Activated effector memory CD4-positive, alpha-beta T cell treated with Interleukin-2 at 50 U/mL for 16 hours (primary cell): Measurements from ENCODE around the gene CLECL1.
A peak's percentile ranks its signal among the peaks of the same experiment; 100 is the strongest.
"Not testable (repeated sequence)": the region's sequence is repeated elsewhere in the genome, so short reads cannot be mapped to it uniquely, and the experiment has no call there.

Experiments used
- DNase-seq: peaks from one replicate; pipeline ENCODE4 v3.0.0-alpha.2; 2020

CLECL1 gene

DNA sequence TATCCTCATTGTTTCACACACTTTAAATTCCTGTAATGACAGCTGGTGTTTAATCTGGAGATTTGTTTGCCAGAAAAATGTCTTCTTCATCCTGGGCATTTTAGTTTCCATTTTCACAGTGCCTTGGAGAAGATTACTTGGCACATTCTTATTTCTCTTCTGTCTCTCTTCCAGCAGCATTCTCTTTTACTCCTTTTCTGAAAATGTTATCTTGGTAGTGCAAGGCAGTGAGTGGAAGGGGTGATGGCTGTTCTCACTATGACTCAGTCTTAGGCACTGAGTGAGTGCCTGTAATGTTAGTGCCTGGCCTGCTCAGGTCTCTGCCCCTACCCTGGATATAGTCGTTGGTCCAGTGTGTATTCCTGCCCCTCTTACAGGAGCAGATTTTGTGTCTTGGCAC, 13.1 kb downstream of the CLECL1 start:
- no peak for DNase-seq

DNA sequence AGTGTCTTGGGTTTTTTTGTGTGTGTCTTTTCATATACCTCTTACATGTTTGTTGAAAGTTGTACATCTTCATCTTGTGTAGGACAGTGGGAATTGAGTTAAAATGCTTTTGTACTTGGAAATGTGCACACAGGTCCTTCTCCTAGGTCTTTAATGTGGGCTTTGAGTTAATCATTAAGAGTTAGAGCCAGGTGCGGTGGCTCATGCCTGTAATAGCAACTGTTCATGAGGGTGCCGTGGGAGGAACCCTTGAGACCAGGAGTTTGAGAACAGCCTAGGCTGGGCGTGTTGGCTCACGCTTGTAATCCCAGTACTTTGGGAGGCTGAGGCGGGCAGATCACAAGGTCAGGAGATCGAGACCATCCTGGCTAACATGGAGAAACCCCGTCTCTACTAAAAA, 13.9 kb downstream of the CLECL1 start:
- DNase-seq, result no peak

DNA sequence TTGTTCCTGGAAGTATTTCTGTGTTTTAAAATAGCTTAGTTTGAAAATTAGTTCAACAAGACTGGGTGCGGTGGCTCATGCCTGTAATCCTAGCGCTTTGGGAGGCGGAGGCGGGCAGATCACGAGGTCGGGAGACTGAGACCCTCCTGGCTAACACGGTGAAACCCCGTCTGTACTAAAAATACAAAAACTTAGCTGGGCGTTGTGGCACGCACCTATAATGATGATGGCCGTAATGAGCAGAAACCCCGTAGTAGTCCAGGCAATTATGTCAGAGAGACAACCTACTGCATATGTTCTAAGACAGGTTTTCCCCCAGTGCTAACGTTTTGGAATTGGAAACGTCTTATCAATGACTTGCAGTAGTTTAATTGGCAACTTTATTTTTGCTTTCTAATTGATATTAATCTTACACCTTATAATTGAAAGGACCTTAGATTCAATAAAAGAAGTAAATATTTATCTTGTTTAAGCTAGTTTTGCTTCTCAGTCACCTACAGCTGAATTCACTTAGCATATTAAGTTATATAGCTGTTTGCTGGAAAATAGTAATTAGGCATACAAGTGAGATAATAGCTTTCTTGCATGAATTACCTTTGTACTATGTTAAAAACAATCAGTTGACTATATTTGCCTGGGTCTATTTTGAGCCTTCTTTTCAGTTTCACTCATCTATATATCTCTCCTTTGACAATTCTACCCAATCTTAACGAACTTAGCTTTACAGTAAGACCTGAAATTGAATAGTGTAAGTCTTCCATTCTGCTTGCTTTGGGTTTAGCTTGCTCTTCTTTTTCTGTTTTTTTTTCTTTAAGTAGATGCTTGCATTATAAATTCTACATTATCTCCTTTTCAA, 15.6 kb downstream of the CLECL1 start:
- DNase-seq, result no peak

DNA sequence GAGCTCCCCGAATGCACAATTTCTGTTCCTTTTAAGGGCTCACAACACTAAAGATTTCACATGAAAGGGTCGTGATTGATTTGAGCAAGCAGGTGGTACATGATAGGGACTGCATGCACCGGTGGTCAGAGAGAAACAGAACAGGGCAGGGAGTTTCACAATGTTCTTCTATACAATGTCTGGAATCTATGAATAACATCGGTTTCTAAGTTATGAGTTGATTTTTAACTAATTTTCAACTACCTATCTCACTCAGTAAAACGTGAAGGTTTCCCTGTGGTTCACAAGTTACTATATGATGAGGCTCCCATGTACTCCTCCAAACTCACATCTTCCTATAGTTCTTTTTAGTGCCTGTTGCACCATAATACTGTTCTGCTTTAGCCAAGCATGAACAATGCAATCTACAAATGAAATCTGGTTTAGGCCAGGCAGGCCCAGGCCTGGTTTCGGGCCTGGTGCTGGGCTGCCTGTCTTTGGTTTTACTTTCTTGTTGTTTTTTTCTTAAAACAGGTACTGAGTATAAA, 19.8 kb downstream of the CLECL1 start:
- DNase-seq, result not testable (repeated sequence)

DNA sequence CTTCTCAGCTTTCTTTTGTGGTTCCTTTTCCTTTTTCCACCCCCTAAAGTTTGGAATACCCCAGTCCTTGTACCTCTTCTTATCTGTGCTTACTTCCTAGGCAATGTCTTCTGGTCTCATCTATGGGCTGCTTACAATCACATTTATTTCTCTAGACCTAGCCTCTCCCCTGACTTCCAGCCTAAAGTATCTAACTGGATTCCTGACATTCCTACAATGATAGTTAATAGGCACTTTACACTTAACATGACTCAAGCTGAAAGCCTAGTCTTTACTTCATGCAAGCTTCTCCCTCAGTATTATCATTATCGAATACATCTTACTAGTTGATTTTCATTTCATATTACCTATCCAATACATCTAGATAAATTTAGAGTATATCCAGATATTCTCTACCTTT, 21.2 kb downstream of the CLECL1 start:
- DNase-seq, result no peak

DNA sequence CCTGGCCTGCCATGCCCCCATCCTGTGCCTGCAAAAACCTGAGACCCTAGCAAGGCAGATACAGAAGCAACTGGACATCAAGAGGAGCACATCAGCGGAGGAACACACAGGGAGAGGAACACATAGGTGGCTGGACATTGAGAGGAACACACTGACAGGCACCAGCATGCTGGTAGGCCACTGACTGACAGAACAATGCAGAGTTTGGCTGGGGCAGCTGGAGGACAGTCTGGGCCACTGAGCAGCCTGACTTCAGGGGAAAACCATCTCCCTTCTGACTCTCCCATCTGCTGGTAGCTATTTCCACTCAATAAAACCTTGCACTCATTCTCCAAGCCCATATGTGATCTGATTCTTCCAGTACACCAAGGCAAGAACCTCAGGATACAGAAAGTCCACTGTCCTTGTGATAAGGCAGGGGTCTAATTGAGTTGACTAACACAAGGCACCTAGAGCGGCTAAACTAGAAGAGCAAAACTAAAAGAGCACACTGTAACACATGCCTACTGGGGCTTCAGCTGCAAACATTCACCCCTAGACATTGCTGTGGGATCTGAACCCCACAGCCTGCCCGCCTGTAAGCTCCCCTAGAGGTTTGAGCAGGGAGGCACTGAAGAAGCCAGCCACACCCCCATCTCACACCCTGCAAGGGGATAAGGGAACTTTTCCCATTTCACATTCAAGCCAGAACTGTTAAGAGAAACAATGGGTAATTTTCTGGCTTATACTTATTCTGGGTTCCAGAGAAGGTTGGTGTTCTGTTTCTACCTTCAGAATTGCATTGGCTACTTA, 22.1 kb downstream of the CLECL1 start:
- no peak for DNase-seq

DNA sequence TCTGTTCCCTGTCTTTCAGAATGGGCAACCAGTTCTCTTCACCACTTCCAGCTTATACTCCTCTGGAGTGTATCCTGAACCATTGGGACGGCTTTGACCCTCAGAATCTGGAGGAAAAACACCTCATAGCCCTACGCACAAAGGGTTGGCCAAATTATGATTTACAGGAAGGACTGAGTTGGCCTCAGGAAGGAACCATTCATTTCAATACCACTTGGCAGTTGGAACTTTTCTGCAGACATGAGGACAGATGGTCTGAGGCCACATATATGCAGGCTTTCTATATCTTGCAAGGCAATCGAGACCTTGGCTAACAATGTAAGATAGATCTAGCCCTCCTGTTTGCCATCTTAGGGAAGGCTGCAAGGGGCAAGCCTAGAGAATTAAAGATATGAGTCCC, 24.0 kb downstream of the CLECL1 start:
- no peak for DNase-seq

DNA sequence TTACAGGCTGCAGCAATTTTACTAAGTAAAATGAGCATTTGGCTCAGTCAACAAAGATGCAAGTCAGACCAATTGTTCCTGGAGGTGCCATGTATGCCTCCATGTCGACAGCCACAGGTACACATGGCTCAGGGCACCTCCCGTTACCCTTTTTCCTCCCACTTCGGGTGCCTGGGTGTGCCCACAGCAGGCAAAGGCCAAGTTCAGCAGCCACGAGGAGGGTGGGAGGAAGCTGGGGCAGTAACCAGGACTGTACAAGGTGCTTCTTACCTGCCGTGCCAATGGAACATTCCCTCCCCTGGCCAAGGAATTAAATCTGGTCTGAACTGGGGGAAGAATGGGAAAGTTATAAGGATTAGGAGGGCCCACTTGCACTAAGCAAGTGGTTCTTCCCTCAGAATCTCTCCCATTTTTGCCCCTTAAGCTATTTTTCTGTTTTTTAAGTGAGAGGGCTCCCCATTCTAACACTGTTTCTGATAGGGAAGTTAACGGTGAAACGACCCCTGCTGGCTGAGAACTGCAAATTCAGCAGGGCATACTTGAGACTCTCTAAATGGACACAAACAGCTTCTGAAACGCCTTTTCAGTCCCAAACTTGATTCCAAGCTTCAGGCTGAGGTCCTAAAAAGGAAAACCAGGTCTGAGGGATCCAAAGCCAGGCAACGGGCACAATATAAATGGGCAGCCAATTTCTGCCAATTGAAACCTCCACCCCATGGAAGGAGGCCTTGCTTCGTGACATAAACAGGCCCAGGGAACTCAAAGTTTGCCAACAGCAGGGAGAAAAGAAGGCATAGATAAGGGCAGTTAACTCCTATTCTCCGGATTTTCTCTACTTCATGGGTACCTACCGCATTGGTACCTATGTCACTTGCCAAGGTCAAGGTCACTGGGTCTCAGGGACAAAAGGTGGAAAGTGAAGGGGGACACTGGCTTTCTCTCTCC, 24.8 kb downstream of the CLECL1 start:
- DNase-seq, result peak; percentile 53

DNA sequence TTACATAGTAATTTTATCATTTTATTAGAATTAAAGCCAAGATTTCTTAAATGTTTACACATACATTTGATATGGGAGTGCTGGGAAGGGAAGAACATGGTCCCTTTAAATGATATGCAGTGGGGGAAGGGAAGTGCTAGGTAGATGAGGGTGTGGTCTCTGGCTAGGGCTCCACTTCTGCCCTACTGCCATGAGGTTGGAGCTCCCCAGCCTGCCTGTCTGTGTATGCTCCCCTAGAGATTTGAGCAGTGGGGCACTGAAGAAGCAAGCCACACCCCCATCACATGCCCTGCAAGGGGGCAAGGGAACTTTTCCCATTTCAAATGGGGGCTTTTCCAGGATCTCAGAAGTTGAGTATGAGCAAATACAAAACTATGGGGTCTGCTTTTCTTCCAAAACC, 25.5 kb downstream of the CLECL1 start:
- DNase-seq, result no peak

DNA sequence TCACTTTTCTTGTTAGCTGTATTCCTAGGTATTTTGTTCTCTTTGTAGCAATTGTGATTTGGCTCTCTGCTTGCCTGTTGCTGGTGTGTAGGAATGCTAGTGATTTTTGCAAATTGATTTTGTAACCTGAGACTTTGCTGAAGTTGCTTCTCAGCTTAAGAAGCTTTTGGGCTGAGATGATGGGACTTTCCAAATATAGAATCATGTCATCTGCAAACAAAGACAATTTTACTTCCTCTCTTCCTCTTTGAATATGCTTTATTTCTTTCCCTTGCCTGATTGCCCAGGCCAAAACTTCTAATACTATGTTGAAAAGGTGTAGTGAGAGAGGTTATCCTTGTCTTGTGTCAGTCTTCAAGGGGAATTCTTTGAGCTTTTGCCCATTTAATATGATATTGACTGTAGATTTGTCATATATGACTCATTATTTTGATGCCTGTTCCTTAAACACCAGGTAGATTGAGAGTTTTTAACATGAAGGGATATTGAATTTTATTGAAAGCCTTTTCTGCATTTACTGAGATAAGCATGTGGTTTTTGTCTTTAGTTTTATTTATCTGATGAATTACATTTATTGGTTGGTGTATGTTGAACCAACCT, 26.7 kb downstream of the CLECL1 start:
- no peak for DNase-seq

DNA sequence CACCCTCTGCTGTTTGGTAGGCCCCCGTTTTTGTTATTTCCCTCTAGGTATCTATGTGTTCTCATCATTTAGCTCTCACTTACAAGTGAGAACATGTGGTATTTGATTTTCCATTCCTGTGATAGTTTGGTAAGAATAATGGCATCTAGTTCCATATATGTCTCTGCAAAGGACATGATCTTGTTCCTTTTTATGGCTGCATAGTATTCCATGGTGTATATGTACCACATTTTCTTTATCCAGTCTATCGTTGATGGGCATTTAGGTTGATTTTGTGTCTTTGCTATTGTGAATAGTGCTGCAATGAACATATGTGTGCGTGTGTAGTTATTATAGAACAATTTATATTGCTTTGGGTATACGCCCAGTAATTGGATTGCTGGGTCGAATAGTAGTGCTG, 28.3 kb downstream of the CLECL1 start:
- not testable (repeated sequence) for DNase-seq

DNA sequence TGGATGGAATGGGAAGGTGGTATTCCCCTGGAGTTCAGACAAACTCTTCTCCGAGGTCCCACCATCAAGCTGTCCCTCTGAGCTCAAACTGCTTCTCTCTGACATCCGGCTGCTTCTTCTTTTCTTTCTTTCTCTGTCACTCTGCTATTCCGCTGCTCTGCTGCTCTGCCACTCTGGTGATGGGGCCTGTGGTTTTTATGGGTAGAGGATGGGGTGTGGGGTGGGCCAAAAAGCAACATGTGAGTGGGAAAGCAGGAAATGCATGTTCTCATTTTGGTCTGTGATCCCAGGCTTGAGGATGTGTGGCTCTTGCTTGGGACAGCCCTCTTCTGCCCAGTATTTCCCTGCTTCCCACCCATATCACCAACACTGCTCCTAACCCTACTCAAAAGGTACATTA, 30.6 kb downstream of the CLECL1 start:
- DNase-seq, result peak; percentile 47

DNA sequence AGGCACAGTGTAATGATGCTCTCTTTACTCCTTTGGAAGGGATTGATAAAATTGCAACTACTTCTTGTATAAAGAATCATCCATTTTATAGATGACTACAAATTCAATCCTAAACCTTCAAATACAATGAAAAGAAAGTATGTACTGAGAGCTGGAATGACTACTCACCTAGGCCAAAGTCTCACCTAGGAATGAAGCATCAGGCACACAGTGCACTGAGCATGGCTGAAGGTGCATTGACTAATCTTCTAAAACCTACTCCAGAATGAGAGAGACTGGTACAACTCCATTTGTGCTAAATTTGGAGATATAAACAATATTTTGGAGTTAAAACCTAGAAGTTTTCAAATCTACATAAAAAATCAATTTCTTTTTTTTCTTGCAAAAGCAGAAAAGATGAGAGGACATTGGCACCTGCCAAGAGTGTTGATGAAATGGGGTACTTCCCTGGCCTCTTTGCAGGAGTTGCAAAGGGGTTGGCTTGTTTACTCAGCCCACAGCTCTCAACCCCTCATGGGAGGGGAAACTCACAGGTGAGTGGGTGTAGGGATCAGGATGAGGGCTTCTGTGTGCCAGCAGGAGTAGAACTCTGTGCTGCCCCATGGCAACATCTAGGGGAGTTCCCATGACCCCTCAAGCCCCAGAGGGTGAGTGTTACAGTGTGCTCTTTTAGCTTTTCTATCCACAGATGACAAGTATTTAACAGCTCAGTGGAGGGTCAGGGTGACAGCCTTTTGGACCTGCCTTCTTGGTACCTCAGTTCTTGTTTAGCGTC, 31.3 kb downstream of the CLECL1 start:
- DNase-seq, result no peak

DNA sequence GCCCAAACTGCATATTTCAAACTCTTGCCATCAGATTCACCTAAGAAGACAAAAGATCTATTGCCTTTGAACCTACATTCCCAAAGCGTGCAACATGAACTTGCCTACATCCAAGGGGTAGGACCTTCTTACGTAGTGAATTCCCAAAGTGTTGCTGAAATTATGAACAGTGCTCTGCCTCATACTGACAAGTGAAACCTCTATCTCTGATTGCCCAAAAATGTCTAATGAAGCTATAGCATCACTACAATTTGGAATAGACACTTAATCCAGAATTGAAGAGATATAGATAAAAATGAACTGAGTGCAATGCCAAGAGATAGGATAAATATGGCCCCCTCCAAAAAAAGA, 32.3 kb downstream of the CLECL1 start:
- DNase-seq, result no peak

DNA sequence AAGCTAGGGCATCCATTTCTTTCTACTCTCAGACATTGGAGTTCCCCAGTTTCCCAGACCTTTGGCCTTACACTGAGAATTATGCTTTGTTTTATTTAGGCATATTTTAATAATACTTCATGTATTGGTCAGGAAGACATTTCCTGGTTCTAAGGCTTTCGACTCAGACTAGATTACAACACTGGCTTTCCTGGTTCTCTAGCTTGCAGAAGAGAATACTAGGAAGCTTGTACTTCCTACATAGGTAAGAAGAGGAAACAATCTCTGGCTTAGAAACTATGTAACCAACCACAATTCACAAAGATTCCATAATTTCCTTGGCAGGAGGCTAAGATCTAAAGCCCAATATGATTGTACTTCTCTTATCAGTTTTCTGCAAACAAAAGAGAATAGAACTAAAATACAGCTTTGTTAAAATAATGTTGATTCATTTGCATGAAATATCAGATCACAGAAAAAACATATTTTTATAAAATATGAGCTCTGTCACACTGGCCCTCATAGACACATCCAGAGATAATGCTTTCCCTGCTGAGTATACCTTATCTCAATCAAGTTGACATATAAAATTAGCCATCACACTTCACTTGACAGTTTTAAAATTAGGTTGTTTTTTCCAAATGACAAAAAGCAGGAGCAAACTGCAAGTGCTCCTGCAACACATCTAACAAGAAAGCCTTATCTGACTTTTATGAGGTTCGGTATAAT, 32.8 kb downstream of the CLECL1 start:
- no peak for DNase-seq

DNA sequence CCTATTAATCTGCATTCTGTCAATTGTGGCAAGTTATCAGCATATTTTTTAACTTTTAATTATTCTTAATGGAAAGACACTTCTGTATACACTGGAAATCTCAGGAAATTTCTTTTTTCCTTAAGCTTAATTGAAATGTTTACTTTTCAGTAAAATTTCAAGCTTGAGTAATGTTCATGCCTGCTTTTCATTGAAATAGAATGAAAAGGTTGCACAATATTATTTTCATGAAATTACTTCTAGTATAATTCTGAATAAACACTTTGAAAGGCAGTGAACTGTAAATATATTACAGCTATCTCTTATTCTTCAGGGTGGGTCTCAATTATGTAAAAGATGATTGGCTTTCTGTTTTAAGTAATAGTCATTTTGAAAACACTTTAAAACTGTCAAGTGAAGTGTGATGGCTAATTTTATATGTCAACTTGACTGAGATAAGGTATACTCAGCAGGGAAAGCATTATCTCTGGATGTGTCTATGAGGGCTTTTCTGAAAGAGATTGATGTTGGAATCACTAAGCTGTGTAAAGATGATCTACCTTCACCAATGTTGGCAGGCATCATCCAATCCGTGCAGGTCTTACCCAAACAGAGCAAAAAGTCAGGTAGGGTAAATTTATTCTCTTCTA, 33.5 kb downstream of the CLECL1 start:
- DNase-seq, result no peak

DNA sequence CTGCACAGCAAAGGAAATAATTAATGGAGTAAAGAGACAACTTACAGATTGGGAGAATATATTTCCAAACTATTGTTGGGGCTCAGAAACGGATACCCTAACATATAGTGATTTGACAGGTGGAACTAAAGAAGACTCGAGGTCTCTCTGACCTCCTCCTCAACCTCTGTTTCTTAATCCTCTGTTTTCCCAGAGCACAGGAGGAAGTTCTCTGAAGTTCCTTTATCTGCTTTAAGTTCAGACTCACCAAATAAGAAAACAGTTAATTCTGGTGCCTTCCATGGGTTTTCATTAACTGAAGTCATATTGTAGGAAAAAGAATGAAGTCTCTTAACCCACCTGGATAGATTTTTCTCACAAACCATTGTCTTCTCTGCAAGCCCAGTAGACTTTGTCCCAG, 34.2 kb downstream of the CLECL1 start:
- DNase-seq, result no peak

DNA sequence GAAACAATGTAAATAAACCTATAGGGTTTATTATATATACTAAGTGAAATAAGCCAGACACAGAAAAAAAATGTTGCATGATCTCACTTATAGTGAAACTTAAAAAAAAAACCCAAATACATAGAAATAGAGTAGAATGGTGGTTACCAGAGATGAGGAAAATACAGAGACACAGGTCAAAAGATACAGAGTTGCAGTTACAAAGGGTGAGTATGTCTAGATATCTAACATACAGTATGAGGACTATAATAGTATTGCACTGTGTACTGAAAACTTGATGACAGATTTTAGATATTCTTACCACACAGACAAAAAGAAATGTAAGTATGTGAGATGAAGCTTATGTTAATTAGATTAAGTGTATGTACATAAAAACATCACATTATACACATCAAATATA, 35.3 kb downstream of the CLECL1 start:
- no peak for DNase-seq

DNA sequence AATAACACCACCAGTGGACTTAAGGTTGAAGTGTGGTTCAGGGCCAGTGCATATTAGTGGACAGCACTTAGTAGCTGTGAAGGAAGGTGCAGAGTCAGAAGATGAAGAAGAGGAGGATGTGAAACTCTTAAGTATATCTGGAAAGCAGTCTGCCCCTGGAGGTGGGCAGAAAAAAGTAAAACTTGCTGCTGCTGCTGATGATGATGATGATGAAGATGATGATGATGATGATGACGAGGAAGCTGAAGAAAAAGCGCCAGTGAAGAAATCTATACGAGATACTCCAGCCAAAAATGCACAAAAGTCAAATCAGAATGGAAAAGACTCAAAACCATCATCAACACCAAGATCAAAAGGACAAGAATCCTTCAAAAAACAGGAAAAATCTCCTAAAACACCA, 37.2 kb downstream of the CLECL1 start:
- DNase-seq, result not testable (repeated sequence)

DNA sequence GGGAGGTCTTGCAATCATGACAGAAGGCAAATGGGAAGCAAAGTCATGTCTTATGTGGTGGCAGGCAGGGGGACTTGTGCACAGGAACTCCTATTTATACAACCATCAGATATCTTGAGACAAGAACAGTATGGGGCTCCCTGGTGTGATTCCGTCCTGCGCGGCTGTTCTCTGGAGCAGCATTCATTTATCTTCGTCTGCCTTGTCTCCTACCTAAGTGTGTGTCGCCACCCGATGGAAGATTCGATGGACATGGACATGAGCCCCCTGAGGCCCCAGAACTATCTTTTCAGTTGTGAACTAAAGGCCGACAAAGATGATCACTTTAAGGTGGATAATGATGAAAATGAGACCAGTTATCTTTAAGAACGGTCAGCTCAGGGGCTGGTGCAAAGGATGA, 37.7 kb downstream of the CLECL1 start:
- not testable (repeated sequence) for DNase-seq

DNA sequence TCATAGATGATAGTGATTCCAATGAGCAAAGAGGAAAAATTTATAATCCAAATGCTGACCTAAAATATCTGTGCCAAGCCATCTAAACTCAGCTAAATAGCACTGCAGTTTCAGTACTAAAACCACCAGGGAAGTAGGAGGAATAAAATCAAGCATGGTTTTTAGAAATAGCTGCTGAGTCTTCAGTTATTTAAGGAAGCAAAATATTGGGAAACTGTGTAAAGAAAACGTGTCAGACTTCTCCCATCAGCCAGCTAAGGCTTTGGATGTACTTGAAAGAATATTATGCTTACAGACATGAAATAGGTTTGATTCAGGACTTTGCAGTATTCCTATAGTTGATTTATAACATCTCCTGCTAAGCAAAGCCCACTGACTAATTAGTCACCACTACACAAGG, 38.7 kb downstream of the CLECL1 start:
- DNase-seq, result no peak
